Fibroblast of skin of right quadriceps (primary cell): ENCODE results near the gene ZNF700.
"Not testable (repeated sequence)": the region's sequence is repeated elsewhere in the genome, so short reads cannot be mapped to it uniquely, and the experiment has no call there.

ENCODE experiments used
- DNase-seq: peaks from one replicate; pipeline ENCODE4 v3.0.0-alpha.2; 2013

ZNF700 gene

DNA sequence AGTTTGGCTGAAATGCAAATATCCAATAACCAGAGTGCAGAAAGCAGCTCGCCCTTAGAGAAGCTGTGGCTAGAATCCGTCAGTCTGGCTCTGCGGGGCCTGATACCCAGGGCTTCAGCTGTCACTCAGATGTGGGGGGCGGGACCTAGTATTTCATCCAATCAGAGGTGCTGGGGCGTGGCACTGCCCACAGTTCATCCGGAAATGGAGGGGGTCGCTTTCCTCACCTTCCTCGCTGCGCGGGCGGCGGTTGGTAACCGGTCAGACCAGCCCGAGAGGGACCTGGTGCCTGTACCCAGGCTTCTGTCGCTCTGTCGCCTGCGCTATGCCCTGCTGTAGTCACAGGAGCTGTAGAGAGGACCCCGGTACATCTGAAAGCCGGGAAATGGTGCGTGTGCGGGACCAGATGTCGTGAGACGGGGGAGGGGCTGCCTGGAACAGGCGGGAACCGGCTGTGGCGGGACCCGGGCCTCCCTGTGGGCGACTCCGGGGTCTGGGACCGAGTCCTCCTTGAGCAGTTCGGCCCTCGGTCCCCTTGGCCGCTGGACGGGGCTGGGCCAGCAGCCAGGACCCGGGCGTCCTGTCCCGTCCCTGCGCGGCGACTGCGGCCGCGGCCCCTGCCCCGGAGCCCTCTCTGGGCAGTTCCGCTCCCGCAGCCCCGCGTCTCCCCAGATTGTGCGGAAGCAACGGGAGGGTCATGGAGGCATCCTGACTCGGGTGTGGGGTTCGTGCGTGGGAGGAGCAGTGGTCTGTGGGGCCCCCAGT, at the start of gene ZNF700:
Gene ZNF700, plus strand, starts transcription at position 222 of the 765 bp plus-strand sequence. Its CDS starts 104 bp downstream, at position 326.
- DNase-seq: peak; percentile 90

DNA sequence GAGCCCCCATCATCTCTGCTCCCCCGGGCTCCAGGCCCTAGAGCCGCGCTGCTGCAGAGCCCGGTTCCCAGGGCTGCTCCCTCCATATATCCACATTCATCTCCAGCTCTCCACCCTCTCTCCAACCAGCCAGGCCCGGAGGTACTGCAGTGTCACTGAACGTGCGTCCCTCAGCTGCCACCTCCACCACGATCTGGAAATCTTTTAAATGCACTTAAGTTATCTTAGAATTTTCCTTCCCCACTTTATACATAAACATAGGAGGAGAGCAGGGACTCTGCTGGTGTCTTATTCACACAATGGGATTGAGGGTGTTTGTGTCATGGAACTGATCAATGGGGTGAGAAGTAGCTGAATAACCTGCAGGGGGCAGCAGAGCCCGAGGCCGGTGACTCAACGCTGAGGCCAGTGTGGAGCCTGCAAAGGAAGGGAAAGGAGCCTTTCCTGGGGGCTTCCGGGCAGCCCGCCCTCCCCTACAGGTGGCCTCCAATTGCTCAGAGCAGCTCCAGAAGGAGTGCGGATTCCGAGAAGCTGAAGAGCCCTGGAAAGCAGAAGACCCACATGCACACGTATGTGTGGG, 45.1 kb upstream of the ZNF700 start:
- DNase-seq: not testable (repeated sequence)

DNA sequence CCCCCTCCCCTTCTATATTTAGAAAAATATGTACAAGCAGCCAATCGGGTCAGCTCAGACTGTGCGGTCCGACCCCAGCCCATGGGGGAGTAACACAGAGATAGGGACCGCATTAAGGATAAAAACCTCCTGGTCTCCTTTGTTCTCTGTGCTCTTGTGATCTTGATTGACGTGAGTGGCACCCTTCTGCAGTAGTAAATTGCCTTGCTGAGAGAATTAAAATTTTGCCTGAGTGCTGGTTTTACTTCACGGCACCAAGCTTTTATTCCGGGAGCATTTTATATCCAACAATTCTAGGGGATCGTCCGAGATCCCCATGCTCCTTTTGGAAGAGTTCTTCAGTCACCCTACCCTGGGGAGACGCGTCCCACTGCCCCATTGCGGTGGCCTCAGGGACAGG, 44.3 kb upstream of the ZNF700 start:
- DNase-seq: no peak

DNA sequence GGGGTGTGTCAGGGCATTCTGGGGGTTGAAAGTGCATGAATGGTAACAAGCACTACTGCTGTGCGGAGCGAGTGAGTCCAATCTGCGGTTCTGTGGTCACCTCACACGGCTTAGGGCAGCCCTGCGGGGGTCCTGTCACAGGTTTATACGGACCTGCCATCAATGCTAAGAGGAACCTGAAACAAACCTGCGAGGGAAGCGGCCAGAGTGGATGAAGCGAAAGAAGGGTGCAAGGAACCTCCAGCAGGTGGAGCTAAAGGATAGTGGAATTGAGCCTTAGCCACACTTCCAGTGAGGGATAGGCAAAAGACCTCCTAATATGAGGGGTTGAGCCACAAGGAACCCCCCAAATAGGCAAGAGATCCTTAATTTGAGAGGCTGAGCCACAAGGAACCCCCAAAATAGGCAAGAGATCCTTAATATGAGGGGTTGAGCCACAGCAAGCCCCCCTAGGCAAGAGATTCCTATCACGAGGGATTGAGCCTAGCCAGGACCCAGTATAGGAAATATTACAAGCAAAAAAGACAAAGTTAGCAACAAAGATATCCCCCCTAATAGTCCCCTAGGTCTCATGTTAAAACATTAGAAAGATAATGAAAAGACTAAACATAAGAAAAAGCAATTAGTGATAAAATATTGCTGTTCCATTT, 43.6 kb upstream of the ZNF700 start:
- DNase-seq: peak; percentile 37

DNA sequence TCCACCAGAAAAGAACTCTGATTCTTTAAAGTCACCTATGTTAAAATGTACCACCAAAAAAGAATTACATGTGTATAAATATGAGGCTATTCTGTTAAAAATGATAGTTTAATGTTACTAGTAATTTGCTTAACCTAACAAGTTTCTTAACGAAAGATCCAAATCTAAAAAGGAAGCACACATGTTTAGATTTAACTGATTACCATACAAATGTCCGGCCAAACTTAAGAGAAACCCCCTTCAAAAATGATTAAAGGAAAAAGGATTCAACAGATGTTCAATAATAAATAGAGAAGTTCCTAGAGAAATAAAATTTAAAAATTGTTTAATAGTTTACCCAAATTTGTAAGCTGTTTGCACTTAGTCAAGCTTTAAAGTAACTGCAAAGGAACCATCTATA, 42.3 kb upstream of the ZNF700 start:
- no peak for DNase-seq

DNA sequence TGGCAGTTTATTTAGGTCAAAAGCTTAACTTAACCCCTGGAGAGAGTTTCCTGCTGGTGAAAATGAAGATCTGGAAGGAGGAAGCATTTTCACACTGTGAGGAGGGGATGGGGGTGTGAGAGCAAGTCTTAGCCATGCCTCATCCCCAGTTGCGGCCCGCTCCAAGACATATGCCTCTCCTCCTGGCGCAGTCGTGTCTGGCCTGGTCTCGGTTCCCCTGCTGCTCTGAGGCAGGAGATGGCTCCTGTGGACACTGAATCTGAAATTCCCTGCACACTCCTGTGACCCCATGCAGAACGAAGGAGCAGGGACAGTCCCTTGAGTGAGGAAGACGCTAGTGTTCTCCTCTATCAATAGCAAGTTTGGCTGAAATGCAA, 37.7 kb upstream of the ZNF700 start:
- no peak for DNase-seq

DNA sequence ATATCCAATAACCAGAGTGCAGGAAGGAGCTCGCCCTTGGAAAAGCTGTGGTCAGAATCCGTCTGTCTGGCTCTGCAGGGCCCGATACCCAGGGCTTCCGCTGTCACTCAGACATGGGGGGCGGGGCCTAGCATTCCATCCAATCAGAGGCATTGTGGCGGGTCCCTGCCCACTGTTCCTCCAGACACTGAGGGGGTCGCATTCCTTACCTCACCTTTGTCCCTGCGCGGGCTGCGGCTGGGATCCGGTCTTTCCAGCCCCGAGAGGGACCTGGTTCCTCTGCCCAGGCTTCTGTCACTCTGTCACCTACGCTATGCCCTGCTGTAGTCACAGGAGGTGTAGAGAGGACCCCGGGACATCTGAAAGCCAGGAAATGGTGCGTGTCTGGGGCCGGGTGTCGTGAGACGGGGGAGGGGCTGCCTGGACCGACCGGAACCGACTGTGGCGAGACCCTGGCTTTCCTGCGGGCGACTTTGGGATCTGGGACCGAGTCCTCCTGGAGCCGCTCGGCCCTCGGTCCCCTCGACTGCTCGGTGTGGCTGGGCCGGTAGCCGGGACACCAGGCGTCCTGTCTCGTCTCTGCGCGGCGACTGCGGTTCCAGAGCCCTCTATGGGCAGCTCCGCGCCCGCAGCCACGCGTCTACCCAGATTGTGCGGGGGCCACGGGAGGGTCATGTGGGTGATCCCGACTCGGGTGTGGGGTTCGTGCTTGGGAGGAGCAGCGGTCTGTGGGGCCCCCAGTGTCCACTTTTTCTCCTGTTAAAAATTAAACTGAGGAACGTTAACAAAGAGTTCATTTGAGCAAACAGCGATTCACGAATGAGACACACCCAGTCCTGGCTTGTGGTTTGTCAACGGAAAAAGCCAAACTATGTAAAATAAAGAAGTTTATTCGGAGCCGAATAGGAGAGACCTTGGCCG, 37.0 kb upstream of the ZNF700 start, which contains the start of gene ZNF69:
Gene ZNF69, plus strand, starts transcription at position 172 of the 921 bp plus-strand sequence. Its CDS starts 142 bp downstream, at position 314.
- DNase-seq: peak; percentile 76

DNA sequence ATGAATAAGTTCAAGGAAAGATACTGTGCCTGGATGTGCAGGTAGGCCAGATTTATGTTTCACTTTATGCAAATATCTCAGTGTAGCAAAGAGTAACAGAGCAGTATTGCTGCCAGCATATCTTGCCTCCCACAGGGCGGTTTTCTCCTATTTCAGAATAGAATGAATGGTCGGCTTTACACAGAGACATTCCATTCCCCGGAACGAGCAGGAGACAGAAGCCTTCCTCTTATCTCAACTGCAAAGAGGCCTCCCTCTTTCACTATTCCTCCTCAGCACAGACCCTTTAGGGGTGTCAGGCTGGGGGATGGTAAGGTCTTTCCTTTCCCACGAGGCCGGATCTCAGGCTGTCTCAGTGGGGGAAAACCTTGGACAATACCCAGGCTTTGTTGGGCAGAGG, 35.0 kb upstream of the ZNF700 start:
- not testable (repeated sequence) for DNase-seq

DNA sequence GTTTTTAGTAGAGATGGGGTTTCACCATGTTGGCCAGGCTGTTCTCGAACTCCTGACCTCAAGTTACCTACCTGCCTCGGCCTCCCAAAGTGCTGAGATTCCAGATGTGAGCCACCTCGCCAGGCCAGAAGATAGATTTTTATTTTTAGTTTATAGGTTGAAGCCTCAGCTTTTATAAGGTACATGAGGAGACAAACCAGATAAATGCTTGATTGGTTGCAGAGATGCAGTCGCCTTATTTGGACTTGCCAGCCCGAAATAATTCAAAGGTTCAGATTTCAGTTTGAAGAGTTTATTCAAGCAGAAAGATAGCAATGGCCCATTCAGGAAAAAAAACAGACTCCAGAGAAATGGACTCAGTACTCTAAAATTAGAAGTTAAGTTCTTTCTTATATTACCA, 34.3 kb upstream of the ZNF700 start:
- DNase-seq: no peak

DNA sequence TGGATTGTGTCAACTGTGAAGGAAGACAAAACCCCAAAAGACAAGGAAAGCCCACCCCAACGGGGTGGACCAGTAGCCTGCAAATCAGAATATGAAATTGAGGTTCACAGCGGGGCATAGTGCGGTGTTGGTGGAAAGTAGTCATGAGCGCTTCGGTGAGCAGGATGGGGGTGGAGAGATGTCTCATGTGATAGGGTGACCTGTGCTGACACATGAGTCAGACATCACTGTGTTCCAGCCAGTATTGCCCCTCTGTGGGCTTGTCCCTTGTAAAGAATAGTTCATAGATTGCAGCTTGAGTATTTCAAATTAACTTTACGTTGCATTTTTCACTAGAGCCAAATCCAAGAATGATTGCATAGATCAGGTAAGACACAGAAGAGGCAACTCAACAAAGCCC, 30.1 kb upstream of the ZNF700 start:
- DNase-seq: no peak

DNA sequence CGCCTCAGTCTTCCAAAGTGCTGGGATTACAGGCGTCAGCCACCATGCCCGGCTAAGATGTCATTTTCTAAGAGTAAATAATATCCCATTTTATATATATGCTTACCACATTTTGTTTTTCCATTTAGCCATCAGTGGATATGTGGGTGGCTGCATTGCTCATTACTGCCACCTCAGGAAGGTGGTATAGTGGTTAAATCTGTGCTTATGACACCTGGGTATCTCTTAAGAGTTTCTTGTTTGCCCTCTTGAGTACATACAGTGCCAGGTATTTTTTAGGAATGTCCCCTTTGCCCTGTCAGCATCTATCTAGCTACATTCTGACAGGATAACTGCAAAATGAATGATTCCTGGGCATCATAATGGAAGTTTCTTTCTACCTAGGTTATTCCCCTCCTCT, 22.7 kb upstream of the ZNF700 start:
- no peak for DNase-seq

DNA sequence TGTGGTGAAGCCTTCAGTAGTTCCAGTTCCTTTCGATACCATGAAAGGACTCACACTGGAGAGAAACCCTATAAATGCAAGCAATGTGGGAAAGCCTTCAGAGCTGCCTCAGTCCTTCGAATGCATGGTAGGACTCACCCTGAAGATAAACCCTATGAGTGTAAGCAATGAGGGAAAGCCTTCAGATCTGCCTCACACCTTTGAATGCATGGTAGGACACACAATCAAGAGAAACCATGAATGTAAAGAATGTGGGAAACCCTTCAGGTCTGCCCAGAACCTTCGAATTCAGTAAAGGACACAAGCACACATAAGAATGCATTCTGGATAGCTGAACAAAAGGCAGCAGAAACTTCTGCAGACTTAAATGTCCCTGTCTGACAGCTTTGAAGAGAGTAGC, 19.0 kb upstream of the ZNF700 start:
- DNase-seq: no peak

DNA sequence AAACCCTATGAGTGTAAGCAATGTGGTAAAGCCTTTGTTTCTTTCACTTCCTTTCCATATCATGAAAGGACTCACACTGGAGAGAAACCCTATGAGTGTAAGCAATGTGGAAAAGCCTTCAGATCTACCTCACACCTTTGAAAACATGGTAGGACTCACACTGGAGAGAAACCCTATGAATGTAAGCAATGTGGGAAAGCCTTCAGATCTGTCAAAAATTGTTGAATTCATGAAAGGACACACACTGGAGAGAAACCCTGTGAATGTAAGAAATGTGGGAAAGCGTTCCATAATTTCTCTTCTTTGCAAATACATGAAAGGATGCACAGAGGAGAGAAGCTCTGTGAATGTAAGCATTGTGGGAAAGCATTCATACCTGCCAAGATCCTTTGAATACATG, 13.0 kb upstream of the ZNF700 start:
- not testable (repeated sequence) for DNase-seq

DNA sequence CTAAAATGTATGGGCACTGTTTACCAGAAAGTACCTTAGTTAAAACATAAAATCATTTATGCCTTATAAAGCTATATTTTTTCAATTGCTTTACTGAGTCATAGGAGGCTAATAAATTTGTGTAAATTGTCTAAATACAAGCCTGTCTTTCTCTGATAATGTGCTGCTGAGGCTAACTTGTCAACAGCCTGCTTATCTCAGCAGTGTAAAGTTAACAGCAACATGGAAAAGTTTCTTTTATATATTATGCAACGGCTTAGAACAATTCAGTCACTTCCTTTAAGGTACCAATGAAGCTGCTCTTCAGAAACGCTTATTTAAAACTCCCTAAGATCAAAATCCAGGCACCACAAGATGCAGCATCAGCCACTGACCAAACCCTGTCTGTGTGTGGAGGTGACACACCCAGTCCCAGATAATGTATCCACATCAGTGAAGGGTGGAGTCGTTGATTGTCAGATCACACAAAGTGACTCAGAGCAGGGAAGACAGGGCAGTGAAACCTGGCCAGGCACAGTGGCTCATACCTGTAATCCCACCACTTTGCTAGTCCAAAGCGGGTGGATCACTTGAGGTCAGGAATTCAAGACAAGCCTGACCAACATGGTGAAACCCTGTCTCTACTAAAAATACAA, 10.4 kb upstream of the ZNF700 start:
- DNase-seq: not testable (repeated sequence)

DNA sequence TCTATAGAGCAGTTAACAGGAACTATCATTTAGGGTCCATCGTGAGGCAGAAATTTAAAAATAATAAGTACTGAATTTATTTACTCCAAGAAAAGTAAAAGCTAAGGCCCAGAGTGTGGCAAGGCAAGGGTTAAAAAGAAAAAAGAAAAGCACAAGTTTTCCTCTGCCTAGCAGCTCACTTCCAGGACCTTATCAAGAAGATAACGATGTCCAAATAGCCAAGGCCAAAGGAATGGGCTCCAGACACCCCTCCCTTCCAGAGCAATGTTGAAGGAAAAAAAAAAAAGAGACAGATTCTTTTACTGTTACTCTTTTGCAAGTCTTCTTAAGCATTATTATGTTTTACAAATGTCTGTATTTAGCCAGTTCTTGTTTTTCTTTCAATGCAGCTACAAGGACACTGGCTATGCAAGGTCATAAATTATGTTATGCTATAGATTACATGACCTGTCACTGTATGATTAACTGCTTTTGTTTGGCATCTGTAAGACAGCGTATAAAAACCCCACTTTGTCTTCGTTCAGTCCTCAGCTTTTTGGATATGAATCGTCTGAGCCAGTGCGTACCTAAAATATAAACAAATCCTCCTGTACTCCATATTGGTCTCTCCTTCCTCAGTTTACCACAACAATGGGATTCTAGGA, 2.9 kb upstream of the ZNF700 start:
- no peak for DNase-seq

DNA sequence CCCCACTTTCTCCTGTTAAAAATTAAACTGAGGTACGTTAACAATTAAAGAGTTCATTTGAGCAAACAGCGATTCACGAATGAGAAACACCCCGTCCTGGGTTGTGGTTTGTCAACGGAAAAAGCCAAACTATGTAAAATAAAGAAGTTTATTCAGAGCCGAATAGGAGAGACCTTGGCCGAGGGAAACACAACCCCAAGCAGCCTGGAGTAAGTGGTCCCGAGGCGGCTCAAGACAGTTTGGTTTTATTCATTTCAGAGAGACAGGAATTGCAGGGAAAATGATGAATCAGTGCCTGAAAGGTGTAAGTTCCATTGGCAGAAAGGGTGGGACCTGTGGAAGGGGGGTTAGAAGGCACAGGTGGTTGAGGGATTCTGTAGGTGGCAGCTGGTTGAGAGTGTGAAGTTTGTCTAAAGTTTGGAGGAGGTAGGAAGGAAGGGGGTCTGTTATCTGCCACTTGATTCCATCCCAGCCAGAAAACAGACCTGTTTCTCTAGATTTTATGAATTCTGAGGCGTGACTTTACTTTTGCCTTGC, 812 bp downstream of the ZNF700 start:
- not testable (repeated sequence) for DNase-seq

DNA sequence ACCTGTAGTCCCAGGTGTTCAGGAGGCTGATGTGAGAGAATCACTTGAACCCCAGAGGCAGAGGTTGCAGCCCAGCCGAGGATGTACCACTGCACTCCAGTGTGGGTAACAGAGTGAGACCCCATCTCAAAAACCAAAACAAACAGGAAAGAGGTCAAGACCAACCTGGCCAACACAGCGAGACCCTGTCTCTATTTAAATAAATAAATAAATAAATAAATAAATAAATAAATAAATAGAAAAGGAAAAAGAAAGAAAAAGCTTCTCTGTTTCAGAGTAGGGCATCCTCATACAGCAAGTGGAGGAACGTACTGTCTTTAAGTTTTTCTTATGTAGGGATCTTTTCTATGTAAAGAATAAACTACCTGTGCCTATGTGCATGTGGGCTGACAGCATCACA, 2.3 kb downstream of the ZNF700 start:
- no peak for DNase-seq

DNA sequence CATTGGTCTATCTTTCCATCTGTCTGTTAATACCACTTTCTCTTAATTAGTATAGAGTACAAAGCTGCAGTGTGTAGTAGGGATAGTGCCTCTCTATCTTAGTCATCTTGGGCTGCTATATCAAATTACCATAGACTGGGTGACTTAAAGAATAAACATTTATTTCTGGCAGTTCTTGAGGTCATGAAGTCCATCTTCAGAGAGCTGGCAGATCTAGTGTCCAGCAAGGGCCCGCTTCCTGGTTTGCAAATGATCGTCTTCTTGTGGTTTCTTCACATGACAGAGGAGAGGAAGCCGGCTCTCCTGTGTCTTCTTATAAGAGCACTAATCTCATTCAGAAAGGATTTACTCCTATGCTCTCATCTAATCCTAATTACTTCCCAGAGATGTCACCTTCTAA, 6.1 kb downstream of the ZNF700 start:
- no peak for DNase-seq

DNA sequence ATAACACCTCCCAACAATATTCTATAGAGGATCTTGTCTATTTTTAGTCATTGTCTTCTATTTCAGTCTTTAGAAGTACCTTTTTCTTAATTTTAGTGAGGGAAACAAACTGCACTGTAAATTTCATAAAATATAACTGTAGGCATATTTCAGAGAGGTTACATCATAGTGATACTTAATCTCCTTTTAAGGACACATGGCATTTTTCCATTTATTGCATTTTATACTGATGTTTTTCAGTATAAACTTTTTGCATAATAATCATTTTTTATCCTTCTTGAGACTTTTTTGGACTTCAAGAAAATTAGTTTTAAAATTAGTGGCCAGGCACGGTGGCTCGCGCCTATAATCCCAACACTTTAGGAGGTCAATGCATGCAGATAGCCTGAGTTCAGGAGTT, 6.6 kb downstream of the ZNF700 start:
- no peak for DNase-seq

DNA sequence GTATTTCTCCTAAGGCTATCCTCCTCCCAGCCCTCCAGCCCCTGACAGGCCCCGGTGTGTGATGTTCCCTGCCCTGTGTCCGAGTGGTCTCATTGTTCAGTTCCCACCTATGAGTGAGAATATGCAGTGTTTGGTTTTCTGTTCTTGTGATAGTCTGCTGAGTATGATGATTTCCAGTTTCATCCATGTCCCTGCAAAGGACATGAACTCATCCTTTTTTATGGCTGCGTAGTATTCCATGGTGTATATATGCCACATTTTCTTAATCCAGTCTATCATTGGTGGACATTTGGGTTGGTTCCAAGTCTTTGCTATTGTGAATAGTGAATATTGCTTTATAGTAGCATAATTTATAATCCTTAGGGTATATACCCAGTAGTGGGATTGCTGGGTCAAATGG, 10.9 kb downstream of the ZNF700 start:
- not testable (repeated sequence) for DNase-seq

DNA sequence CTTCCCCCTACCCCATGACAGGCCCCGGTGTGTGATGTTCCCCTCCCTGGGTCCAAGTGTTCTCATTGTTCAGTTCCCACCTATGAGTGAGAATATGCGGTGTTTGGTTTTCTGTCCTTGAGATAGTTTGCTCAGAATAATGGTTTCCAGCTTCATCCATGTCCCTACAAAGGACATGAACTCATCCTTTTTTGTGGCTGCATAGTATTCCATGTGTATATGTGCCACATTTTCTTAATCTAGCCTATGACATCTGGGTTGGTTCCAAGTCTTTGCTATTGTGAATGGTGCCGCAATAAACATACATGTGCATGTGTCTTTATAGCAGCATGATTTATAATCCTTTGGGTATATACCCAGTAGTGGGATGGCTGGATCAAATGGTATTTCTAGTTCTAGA, 13.5 kb downstream of the ZNF700 start:
- not testable (repeated sequence) for DNase-seq
